IMR-90 (cell line): ENCODE measurements around the gene RTN4RL2. TPM values are rescaled to one million over a fixed set of nuclear protein-coding genes. Genes with fewer than 3 reads are reported as not detected.

Experiments
- ATAC-seq: fragments of 200-7000 bp; cut with Tn5 transposase; 2 replicates; pipeline ENCODE4 v1.9.1; 2020; ENCODE audit warnings: low read depth, mild to moderate bottlenecking, moderate library complexity
- BruUV-seq: library from RNA; stranded (reverse); fragments of 400-500 nt; replicated peaks from 2 replicates; lab custom pipeline; 2021; lab: Mats Ljungman, UMichigan
- CTCF ChIA-PET: fragments of 300-600 bp; formaldehyde crosslinking; extraction: SDS; loops from one replicate; lab custom pipeline; 2021; ENCODE audit warnings: antibody characterized with exemption; lab: Yijun Ruan, JAX
- POLR2A ChIA-PET: fragments of 300-600 bp; sonication (Branson Sonifier 250); formaldehyde crosslinking; loops from one replicate; lab custom pipeline; 2022; ENCODE audit warnings: antibody characterized with exemption; ENCODE audit not compliant: unreplicated experiment; lab: Charles Lee
- DNase-seq: peaks from one replicate; pipeline ENCODE4 v3.0.0; 2013
- H2AFZ ChIP-seq: replicated peaks from 2 replicates; pipeline ENCODE3; 2013; ENCODE audit warnings: low read length, mild to moderate bottlenecking; ENCODE audit not compliant: poor library complexity
- H2AK5ac ChIP-seq: 2 replicates; pipeline ENCODE4 v1.6.1; 2013; ENCODE audit warnings: low read depth, low read length, inconsistent platforms
- H2AK9ac ChIP-seq: replicated peaks from 2 replicates; pipeline ENCODE3; 2013; ENCODE audit warnings: mild to moderate bottlenecking, low read depth, low read length, moderate library complexity; ENCODE audit not compliant: poor library complexity
- H2BK120ac ChIP-seq: 2 replicates; pipeline ENCODE4 v1.6.1; 2013; ENCODE audit warnings: low read depth, low read length, inconsistent platforms
- H2BK15ac ChIP-seq: 3 replicates; pipeline ENCODE4 v1.6.1; 2013; ENCODE audit warnings: low read depth, low read length, inconsistent platforms
- H2BK20ac ChIP-seq: 2 replicates; pipeline ENCODE4 v1.6.1; 2013; ENCODE audit warnings: low read depth, mild to moderate bottlenecking, inconsistent platforms, low read length, moderate library complexity
- H2BK5ac ChIP-seq: 2 replicates; pipeline ENCODE4 v1.6.1; 2013; ENCODE audit warnings: mild to moderate bottlenecking, low read depth, low read length, inconsistent platforms; ENCODE audit not compliant: poor library complexity, severe bottlenecking
- H3K14ac ChIP-seq: replicated peaks from 2 replicates; pipeline ENCODE4 v1.6.1; 2013; ENCODE audit warnings: low read depth, low read length, inconsistent platforms
- H3K18ac ChIP-seq: 2 replicates; pipeline ENCODE4 v1.6.1; 2013; ENCODE audit warnings: low read depth, low read length, control low read depth
- H3K23ac ChIP-seq: 2 replicates; pipeline ENCODE4 v1.6.1; 2013; ENCODE audit warnings: low read depth, low read length, inconsistent platforms
- H3K27ac ChIP-seq: 2 replicates; pipeline ENCODE4 v1.5.1; 2013; ENCODE audit warnings: mild to moderate bottlenecking, control low read depth, low read length; ENCODE audit not compliant: insufficient read depth
- H3K27me3 ChIP-seq: 2 replicates; pipeline ENCODE4 v1.6.1; 2013; ENCODE audit warnings: low read length; ENCODE audit not compliant: control insufficient read depth, insufficient read depth
- H3K36me3 ChIP-seq: 2 replicates; pipeline ENCODE4 v1.6.1; 2013; ENCODE audit warnings: low read length, mixed read lengths; ENCODE audit not compliant: control insufficient read depth, insufficient read depth
- H3K4ac ChIP-seq: 2 replicates; pipeline ENCODE4 v1.6.1; 2013; ENCODE audit warnings: low read depth, low read length, inconsistent platforms
- H3K4me1 ChIP-seq: 2 replicates; pipeline ENCODE4 v1.6.1; 2013; ENCODE audit warnings: low read length, mixed read lengths; ENCODE audit not compliant: control insufficient read depth, insufficient read depth
- H3K4me2 ChIP-seq: 2 replicates; pipeline ENCODE4 v1.6.1; 2013; ENCODE audit warnings: low read depth, mild to moderate bottlenecking, control low read depth, low read length, moderate library complexity
- H3K4me3 ChIP-seq: 2 replicates; pipeline ENCODE4 v1.5.1; 2013; ENCODE audit warnings: low read depth, mild to moderate bottlenecking, control low read depth, low read length, moderate library complexity; ENCODE audit not compliant: insufficient read depth
- H3K56ac ChIP-seq: 2 replicates; pipeline ENCODE4 v1.6.1; 2013; ENCODE audit warnings: low read length, inconsistent platforms; ENCODE audit not compliant: insufficient read depth; ENCODE audit errors: extremely low read depth
- H3K79me1 ChIP-seq, 2 experiments: 2 replicates each; pipeline ENCODE4 v1.6.1; 2013; ENCODE audit warnings: low read length in 2 of 2, inconsistent platforms in 1 of 2, low read depth in 1 of 2
- H3K9ac ChIP-seq: 2 replicates; pipeline ENCODE4 v1.6.1; 2013; ENCODE audit warnings: low read depth, low read length, control low read depth
- H3K9me1 ChIP-seq: 2 replicates; pipeline ENCODE4 v1.6.1; 2013; ENCODE audit warnings: low read length, inconsistent platforms; ENCODE audit not compliant: insufficient read depth
- H3K9me3 ChIP-seq: 2 replicates; pipeline ENCODE4 v1.6.1; 2013; ENCODE audit warnings: low read length; ENCODE audit not compliant: control insufficient read depth, insufficient read depth
- H4K20me1 ChIP-seq: 2 replicates; pipeline ENCODE4 v1.6.1; 2013; ENCODE audit warnings: low read length, inconsistent platforms; ENCODE audit not compliant: insufficient read depth
- H4K5ac ChIP-seq: 2 replicates; pipeline ENCODE4 v1.6.1; 2013; ENCODE audit warnings: mild to moderate bottlenecking, low read depth, low read length, control low read depth
- H4K8ac ChIP-seq, 2 experiments: 2 replicates each; pipeline ENCODE4 v1.6.1; 2013; ENCODE audit warnings: low read depth in 2 of 2, low read length in 2 of 2, control low read depth in 1 of 2, inconsistent platforms in 1 of 2
- H4K91ac ChIP-seq: 2 replicates; pipeline ENCODE4 v1.6.1; 2013; ENCODE audit warnings: low read depth, low read length, inconsistent platforms; ENCODE audit not compliant: insufficient read depth
- BHLHE40 ChIP-seq: fragments of 150-350 bp; IDR thresholded peaks from 2 replicates; pipeline ENCODE4 v1.6.1; 2016; ENCODE audit warnings: mild to moderate bottlenecking, low read depth, low read length
- CEBPB ChIP-seq: IDR thresholded peaks from 2 replicates; pipeline ENCODE4 v1.6.1; 2012; ENCODE audit warnings: low read depth, low read length, improper control_type of control experiment
- CHD1 ChIP-seq: IDR thresholded peaks from 2 replicates; pipeline ENCODE4 v1.6.1; 2012; ENCODE audit warnings: low read depth, low read length, improper control_type of control experiment
- FOS ChIP-seq: fragments of 150-350 bp; IDR thresholded peaks from 2 replicates; pipeline ENCODE4 v1.6.1; 2016; ENCODE audit warnings: low read depth, low read length
- MAFK ChIP-seq: IDR thresholded peaks from 2 replicates; pipeline ENCODE4 v1.6.1; 2012; ENCODE audit warnings: low read depth, low read length, improper control_type of control experiment
- MAZ ChIP-seq: IDR thresholded peaks from 2 replicates; pipeline ENCODE4 v1.6.1; 2012; ENCODE audit warnings: low read depth, mild to moderate bottlenecking, low read length, improper control_type of control experiment, moderate library complexity, borderline replicate concordance
- MXI1 ChIP-seq: IDR thresholded peaks from 2 replicates; pipeline ENCODE4 v1.6.1; 2012; ENCODE audit warnings: low read depth, mild to moderate bottlenecking, low read length, moderate library complexity, borderline replicate concordance
- NFE2L2 ChIP-seq: fragments of 150-350 bp; IDR thresholded peaks from 2 replicates; pipeline ENCODE4 v1.6.1; 2016; ENCODE audit warnings: low read depth, mild to moderate bottlenecking, low read length
- POLR2A ChIP-seq: IDR thresholded peaks from 2 replicates; pipeline ENCODE4 v1.6.1; 2012; ENCODE audit warnings: mild to moderate bottlenecking, low read depth, low read length
- RAD21 ChIP-seq: IDR thresholded peaks from 2 replicates; pipeline ENCODE4 v1.6.1; 2012; ENCODE audit warnings: low read length, improper control_type of control experiment
- RCOR1 ChIP-seq: IDR thresholded peaks from 2 replicates; pipeline ENCODE4 v1.6.1; 2012; ENCODE audit warnings: mild to moderate bottlenecking, low read length, improper control_type of control experiment; ENCODE audit not compliant: insufficient replicate concordance
- RFX5 ChIP-seq: IDR thresholded peaks from 2 replicates; pipeline ENCODE4 v1.8.0; 2012; ENCODE audit warnings: low read depth, mild to moderate bottlenecking, low read length, moderate library complexity
- SMC3 ChIP-seq: fragments of 150-350 bp; IDR thresholded peaks from 2 replicates; pipeline ENCODE4 v1.6.1; 2016; ENCODE audit warnings: low read depth, mild to moderate bottlenecking, antibody characterized with exemption, low read length, moderate library complexity
- USF2 ChIP-seq: fragments of 150-350 bp; IDR thresholded peaks from 2 replicates; pipeline ENCODE4 v1.6.1; 2017; ENCODE audit warnings: mild to moderate bottlenecking, antibody characterized with exemption, low read length, low read depth
- dilution Hi-C: fragments of 300-500 bp; cut with HindIII; formaldehyde crosslinking; loops from one replicate; pipeline ENCODE4 v1.14.3; 2018; ENCODE audit warnings: low sequenced_read_pairs; ENCODE audit not compliant: unreplicated experiment
- in situ Hi-C: fragments of 300-500 bp; cut with MboI; formaldehyde crosslinking; loops from 3 replicates; pipeline ENCODE4 v1.14.3; 2019; ENCODE audit warnings: low sequenced_read_pairs, inconsistent platforms, mixed read lengths
- intact Hi-C: fragments of 100-400 bp; cut with micrococcal nuclease; formaldehyde crosslinking; loops from 2 replicates; pipeline ENCODE4 v1.10.0; 2022
- polyA plus RNA-seq, 3 experiments: library from polyadenylated mRNA; depleted of rRNA; stranded (reverse); fragments of >200 nt; gene quantifications; 2 replicates each; pipeline ENCODE4 v1.2.3, GENCODE V29; 2012; ENCODE audit warnings: low replicate concordance in 1 of 3
- total RNA-seq: library from RNA; depleted of rRNA; stranded (reverse); fragments of >200 nt; gene quantifications from 2 replicates; pipeline ENCODE4 v1.2.3, GENCODE V29; 2012
- TF ChIP-seq, protein P1 (sequence below): conservative IDR thresholded peaks from 2 replicates; pipeline ENCODE4 v1.5.1; 2012; ENCODE audit warnings: mild to moderate bottlenecking, low read depth, low read length, improper control_type of control experiment
- TF ChIP-seq, protein P2 (sequence below): fragments of 150-350 bp; IDR thresholded peaks from 2 replicates; pipeline ENCODE4 v1.6.1; 2016; ENCODE audit warnings: low read depth, mild to moderate bottlenecking, low read length, moderate library complexity, borderline replicate concordance

The RTN4RL2 gene
- total and polyA plus RNA-seq, 2 of the 4 experiments (the other 2 are of a cell fraction) = 1.5 TPM; not detected in 1

- Histone ChIP-seq H3K27ac (no peak overlapping the region), H4K5ac (no peak overlapping the region), H3K4me1 (peaks cover 15% of the 10 kb centered on the region), H3K79me1 (peaks cover 3 to 31% of the 10 kb centered on the region in 2 experiments; a peak in 3 of 4 replicates), H2BK15ac (no peak overlapping the region), H3K18ac (no peak overlapping the region), H2BK120ac (no peak overlapping the region), H2BK5ac (no peak overlapping the region), H2AFZ (no peak overlapping the region), H3K9me3 (no peaks in the 10 kb centered on the region), H4K20me1 (no peaks in the 10 kb centered on the region; the same call in 1 of the 2 replicates), H3K9me1 (peaks cover 13% of the 10 kb centered on the region; the same call in 1 of the 2 replicates), H3K4me2 (no peak overlapping the region), H2AK5ac (no peak overlapping the region), H3K56ac (no peak overlapping the region), H3K9ac (no peak overlapping the region), H2BK20ac (no peak overlapping the region), H3K23ac (no peak overlapping the region), H3K27me3 (no peaks in the 10 kb centered on the region), H3K4me3 (no peak overlapping the region), H2AK9ac (no peak overlapping the region), H3K14ac (no peak overlapping the region), H3K36me3 (peaks cover 17% of the 10 kb centered on the region), H4K8ac (no peak overlapping the region), H4K91ac (no peak overlapping the region), H3K4ac (no peak overlapping the region)
- no peak for DNase-seq
- in situ Hi-C loops (loop anchor here (25.0 kb wide), 1 partner anchor 666 kb away; no protein-coding TSS in a partner anchor), dilution Hi-C loops (no loop called here), intact Hi-C loops (no loop called here)
- no peak for ATAC-seq
- ChIA-PET CTCF (interaction anchor here (1.9 kb wide), 1 partner anchor 10 kb away, joined by 12 read pairs; no protein-coding TSS in a partner anchor), POLR2A (no interaction called here)
- no TSS peak for BruUV-seq
- TF ChIP-seq USF2 (no peak), SMC3 (no peak), NFE2L2 (no peak), FOS (no peak), RAD21 (no peak), RFX5 (no peak), BHLHE40 (no peak), CHD1 (no peak), MAZ (no peak), CEBPB (no peak), POLR2A (no peak), MAFK (no peak), RCOR1 (no peak), MXI1 (no peak)
- TF ChIP-seq, protein P1, sequence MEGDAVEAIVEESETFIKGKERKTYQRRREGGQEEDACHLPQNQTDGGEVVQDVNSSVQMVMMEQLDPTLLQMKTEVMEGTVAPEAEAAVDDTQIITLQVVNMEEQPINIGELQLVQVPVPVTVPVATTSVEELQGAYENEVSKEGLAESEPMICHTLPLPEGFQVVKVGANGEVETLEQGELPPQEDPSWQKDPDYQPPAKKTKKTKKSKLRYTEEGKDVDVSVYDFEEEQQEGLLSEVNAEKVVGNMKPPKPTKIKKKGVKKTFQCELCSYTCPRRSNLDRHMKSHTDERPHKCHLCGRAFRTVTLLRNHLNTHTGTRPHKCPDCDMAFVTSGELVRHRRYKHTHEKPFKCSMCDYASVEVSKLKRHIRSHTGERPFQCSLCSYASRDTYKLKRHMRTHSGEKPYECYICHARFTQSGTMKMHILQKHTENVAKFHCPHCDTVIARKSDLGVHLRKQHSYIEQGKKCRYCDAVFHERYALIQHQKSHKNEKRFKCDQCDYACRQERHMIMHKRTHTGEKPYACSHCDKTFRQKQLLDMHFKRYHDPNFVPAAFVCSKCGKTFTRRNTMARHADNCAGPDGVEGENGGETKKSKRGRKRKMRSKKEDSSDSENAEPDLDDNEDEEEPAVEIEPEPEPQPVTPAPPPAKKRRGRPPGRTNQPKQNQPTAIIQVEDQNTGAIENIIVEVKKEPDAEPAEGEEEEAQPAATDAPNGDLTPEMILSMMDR = no peak
- TF ChIP-seq, protein P2, sequence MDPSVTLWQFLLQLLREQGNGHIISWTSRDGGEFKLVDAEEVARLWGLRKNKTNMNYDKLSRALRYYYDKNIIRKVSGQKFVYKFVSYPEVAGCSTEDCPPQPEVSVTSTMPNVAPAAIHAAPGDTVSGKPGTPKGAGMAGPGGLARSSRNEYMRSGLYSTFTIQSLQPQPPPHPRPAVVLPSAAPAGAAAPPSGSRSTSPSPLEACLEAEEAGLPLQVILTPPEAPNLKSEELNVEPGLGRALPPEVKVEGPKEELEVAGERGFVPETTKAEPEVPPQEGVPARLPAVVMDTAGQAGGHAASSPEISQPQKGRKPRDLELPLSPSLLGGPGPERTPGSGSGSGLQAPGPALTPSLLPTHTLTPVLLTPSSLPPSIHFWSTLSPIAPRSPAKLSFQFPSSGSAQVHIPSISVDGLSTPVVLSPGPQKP = no peak
Measured at GRCh38 chr11:57502870-57503269, 42.5 kb downstream of the RTN4RL2 start.
